Vagina (tissue), 2 donors: ENCODE measurements around the gene RHOBTB3. TPM values are rescaled to one million over a fixed set of nuclear protein-coding genes. Genes with fewer than 3 reads are reported as not detected.

Experiments used
- DNase-seq, 2 donors: peaks; one replicate each; pipeline ENCODE4 v3.0.0-alpha.2; 2017; ENCODE audit errors: extremely low spot score in 2 of 2
- H3K27ac ChIP-seq: fragments of 200-600 bp; sonication (generic); one replicate; pipeline ENCODE4 v1.5.1; 2019
- H3K27me3 ChIP-seq: fragments of 200-600 bp; sonication (generic); one replicate; pipeline ENCODE4 v1.5.1; 2019
- H3K36me3 ChIP-seq, 2 donors: fragments of 200-600 bp; sonication (generic); one replicate each; pipeline ENCODE4 v1.5.1; 2017 to 2019
- H3K4me1 ChIP-seq: fragments of 200-600 bp; sonication (generic); one replicate; pipeline ENCODE4 v1.5.1; 2019
- H3K4me3 ChIP-seq, 2 donors: fragments of 200-600 bp; sonication (generic); 1 replicate in 1 of 2; 2 replicates in 1 of 2; pipeline ENCODE4 v1.5.1; 2016 to 2019
- H3K9me3 ChIP-seq: fragments of 200-600 bp; sonication (generic); one replicate; pipeline ENCODE4 v1.5.1; 2019
- CTCF ChIP-seq, 3 experiments: fragments of 450-650 bp in 2 of 3; fragments of 200-600 bp in 1 of 3; sonication (generic) in 1 of 3; IDR thresholded peaks; one replicate each; pipeline ENCODE4 v1.5.1; 2017 to 2019; ENCODE audit warnings: antibody characterized with exemption in 3 of 3, mild to moderate bottlenecking in 2 of 3, moderate library complexity in 2 of 3
- POLR2A ChIP-seq, 2 donors: fragments of 450-650 bp; IDR thresholded peaks; one replicate each; pipeline ENCODE4 v1.6.1; 2017; ENCODE audit warnings: antibody characterized with exemption in 2 of 2, mild to moderate bottlenecking in 2 of 2, moderate library complexity in 2 of 2
- POLR2AphosphoS5 ChIP-seq, 2 donors: sonication (generic); formaldehyde crosslinking; IDR thresholded peaks; one replicate each; pipeline ENCODE4 v1.9.0; 2017; ENCODE audit warnings: antibody characterized with exemption in 2 of 2, mild to moderate bottlenecking in 2 of 2, low read depth in 1 of 2; ENCODE audit not compliant: insufficient read depth in 1 of 2
- intact Hi-C: fragments of 100-400 bp; cut with DNase I; formaldehyde crosslinking; loops from one replicate; pipeline ENCODE4 v1.15.1; 2023
- total RNA-seq: library from RNA; depleted of rRNA; stranded (reverse); fragments of >200 nt; gene quantifications from one replicate; pipeline ENCODE4 v1.2.3, GENCODE V29; 2016

Gene RHOBTB3
- total RNA-seq, 1 donor from 2014 or later, result 43.2 TPM

GRCh38 chr5:95838556-95838955 lies 107.4 kb downstream of the RHOBTB3 start:
- intact Hi-C loops, result no loop called here
- H3K4me1 ChIP-seq, result peaks cover 37% of the 10 kb centered on the region
- H3K36me3 ChIP-seq, result no peaks in the 10 kb centered on the region
- H3K27me3 ChIP-seq, result no peaks in the 10 kb centered on the region
- no peak for DNase-seq
- TF ChIP-seq CTCF (IDR thresholded peaks at IDR 0.05) (no peak), POLR2AphosphoS5 (IDR thresholded peaks at IDR 0.05; ENCODE audit: insufficient read depth in 1 of 2, low read depth in 1 of 2) (no peak), POLR2A (IDR thresholded peaks at IDR 0.05) (no peak)
- H3K27ac ChIP-seq, result no peak overlapping the region
- H3K9me3 ChIP-seq, result no peaks in the 10 kb centered on the region
- H3K4me3 ChIP-seq, result no peak overlapping the region

GRCh38 chr5:95839658-95840057 lies 108.5 kb downstream of the RHOBTB3 start:
- intact Hi-C loops, result loop anchor here (10.0 kb wide), 1 partner anchor 195 kb away; the partner anchor contains the start of gene RFESD
- Histone ChIP-seq H3K36me3 (no peaks in the 10 kb centered on the region), H3K9me3 (no peaks in the 10 kb centered on the region), H3K27ac (no peak overlapping the region), H3K27me3 (no peaks in the 10 kb centered on the region), H3K4me1 (peaks cover 35% of the 10 kb centered on the region), H3K4me3 (no peak overlapping the region)
- no peak for DNase-seq
- TF ChIP-seq CTCF (IDR thresholded peaks at IDR 0.05) (no peak), POLR2A (IDR thresholded peaks at IDR 0.05) (no peak), POLR2AphosphoS5 (IDR thresholded peaks at IDR 0.05; ENCODE audit: insufficient read depth in 1 of 2, low read depth in 1 of 2) (no peak)

GRCh38 chr5:95840956-95841705 lies 110.0 kb downstream of the RHOBTB3 start:
- no peak for DNase-seq
- TF ChIP-seq POLR2AphosphoS5 (IDR thresholded peaks at IDR 0.05; ENCODE audit: insufficient read depth in 1 of 2, low read depth in 1 of 2) (no peak), POLR2A (IDR thresholded peaks at IDR 0.05) (no peak), CTCF (IDR thresholded peaks at IDR 0.05) (no peak)
- no peak overlapping the region for H3K4me3 ChIP-seq
- intact Hi-C loops, result loop anchor here (10.0 kb wide), 1 partner anchor 196 kb away; the partner anchor contains the start of gene RFESD
- H3K9me3 ChIP-seq, result no peaks in the 10 kb centered on the region
- H3K27me3 ChIP-seq, result no peaks in the 10 kb centered on the region
- H3K36me3 ChIP-seq, result no peaks in the 10 kb centered on the region
- peak overlapping the region; percentile 47 for H3K27ac ChIP-seq
- peaks cover 21% of the 10 kb centered on the region for H3K4me1 ChIP-seq

- intact Hi-C loops, result loop anchor here (2.0 to 10.0 kb wide), 2 partner anchors 19 to 197 kb away; partner anchors contain the start of genes GLRX and RFESD
- H3K27ac ChIP-seq, result peak overlapping the region; percentile 52
- TF ChIP-seq POLR2A (IDR thresholded peaks at IDR 0.05), result no peak
- peak; percentile 35 to 85 for TF ChIP-seq POLR2AphosphoS5 (IDR thresholded peaks at IDR 0.05; ENCODE audit: insufficient read depth in 1 of 2, low read depth in 1 of 2)
Measured at GRCh38 chr5:95841914-95842812, 111.0 kb downstream of the RHOBTB3 start.

GRCh38 chr5:95842854-95843544 lies 111.9 kb downstream of the RHOBTB3 start:
- H3K9me3 ChIP-seq, result no peaks in the 10 kb centered on the region
- DNase-seq, result peak in 1 of 2 donors; percentile 92
- H3K36me3 ChIP-seq, result no peaks in the 10 kb centered on the region
- intact Hi-C loops, result loop anchor here (2.0 to 10.0 kb wide), 2 partner anchors 20 to 198 kb away; partner anchors contain the start of genes GLRX and RFESD
- no peak overlapping the region for H3K4me3 ChIP-seq
- H3K4me1 ChIP-seq, result peaks cover 19% of the 10 kb centered on the region
- no peak for TF ChIP-seq CTCF (IDR thresholded peaks at IDR 0.05)
- no peak for TF ChIP-seq POLR2A (IDR thresholded peaks at IDR 0.05)
- no peak for TF ChIP-seq POLR2AphosphoS5 (IDR thresholded peaks at IDR 0.05; ENCODE audit: insufficient read depth in 1 of 2, low read depth in 1 of 2)
- no peaks in the 10 kb centered on the region for H3K27me3 ChIP-seq
- peak overlapping the region; percentile 52 for H3K27ac ChIP-seq

More at GRCh38 chr5:95841914-95842812, 111.0 kb downstream of the RHOBTB3 start:
- DNase-seq, result peak in 1 of 2 donors; percentile 98
- H3K9me3 ChIP-seq, result no peaks in the 10 kb centered on the region
- H3K4me1 ChIP-seq, result peaks cover 19% of the 10 kb centered on the region
- H3K4me3 ChIP-seq, result no peak overlapping the region
- no peaks in the 10 kb centered on the region for H3K27me3 ChIP-seq
- H3K36me3 ChIP-seq, result no peaks in the 10 kb centered on the region
